GM19193 (cell line): ENCODE measurements around the gene PTPRZ1.

Experiments used
- POLR2A ChIP-seq: IDR thresholded peaks from 4 replicates; pipeline ENCODE4 v1.6.1; 2011; ENCODE audit not compliant: insufficient read depth, insufficient read length; ENCODE audit errors: extremely low read depth

Gene PTPRZ1

GRCh38 chr7:121957626-121958025 lies 84.7 kb downstream of the PTPRZ1 start:
- TF ChIP-seq POLR2A, result no peak

DNA sequence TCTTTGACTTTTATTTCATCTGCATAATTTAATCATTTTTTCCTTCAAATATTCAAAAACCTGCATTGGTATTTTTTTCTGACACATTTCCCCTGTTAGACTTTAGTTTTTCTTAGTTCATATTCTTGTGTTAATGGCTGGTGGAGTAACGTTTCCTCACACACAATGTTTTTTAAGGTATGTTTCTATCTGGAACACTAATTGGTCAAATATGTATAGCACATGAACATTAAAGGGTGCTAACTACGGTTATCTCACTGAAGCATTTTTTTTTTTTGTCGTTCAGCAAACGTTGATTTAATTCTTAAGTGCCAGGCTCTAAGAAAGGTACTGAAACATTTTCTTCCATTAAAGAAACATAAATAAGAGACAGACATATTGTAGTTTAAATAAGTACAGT lies 87.7 kb downstream of the PTPRZ1 start:
- TF ChIP-seq POLR2A, result no peak

GRCh38 chr7:121961089-121961867 lies 88.3 kb downstream of the PTPRZ1 start:
- TF ChIP-seq POLR2A, result no peak

DNA sequence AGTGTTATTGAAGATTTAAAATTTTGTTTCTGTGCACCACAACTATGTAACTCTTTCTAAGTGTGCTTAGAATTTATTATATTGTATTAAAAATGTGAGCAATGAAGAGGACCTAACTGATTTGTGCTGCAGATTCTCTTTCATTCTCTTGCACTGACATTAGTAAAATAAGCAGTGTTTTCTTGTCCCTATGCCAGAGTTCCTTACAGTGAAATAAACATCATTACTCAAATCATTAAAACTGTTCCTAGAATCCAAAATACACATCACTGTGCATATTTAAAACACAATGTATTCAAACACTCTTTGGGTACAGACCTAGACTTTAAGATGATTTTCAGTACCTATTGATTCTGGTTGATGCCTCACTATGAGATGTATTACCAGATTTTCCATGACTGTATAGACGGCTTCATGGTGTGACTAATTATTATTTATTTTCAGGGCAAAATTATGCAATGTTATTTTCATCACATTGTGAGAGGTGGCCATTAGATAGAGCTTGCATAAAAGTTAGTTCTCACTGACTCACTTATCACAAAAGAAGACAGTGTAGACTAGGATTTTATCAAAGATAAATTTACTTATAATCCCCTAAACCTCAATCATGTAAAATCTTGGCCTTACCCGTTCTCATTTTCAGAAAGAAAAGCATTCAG lies 93.4 kb downstream of the PTPRZ1 start:
- TF ChIP-seq POLR2A, result no peak

DNA sequence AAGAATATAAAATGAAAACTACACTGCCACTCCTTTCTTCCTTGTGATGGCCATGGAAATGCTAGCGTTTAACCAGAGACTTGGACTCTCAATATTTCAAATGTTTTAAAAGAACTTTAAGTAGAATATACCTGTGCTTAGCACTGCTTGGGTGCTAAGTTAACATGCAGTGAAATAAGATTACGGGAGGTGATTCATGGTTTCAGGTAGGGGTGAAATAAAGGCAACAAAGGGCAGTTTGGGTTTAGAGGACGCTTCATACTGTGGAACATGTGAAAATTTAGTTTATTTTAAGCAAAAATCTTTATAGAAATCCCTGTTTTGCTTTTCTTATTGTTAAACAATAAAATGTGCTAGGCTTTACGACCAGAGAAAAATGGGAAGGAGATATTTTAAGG lies 94.0 kb downstream of the PTPRZ1 start:
- TF ChIP-seq POLR2A, result no peak

GRCh38 chr7:121985476-121986030 lies 112.6 kb downstream of the PTPRZ1 start:
- TF ChIP-seq POLR2A, result no peak

DNA sequence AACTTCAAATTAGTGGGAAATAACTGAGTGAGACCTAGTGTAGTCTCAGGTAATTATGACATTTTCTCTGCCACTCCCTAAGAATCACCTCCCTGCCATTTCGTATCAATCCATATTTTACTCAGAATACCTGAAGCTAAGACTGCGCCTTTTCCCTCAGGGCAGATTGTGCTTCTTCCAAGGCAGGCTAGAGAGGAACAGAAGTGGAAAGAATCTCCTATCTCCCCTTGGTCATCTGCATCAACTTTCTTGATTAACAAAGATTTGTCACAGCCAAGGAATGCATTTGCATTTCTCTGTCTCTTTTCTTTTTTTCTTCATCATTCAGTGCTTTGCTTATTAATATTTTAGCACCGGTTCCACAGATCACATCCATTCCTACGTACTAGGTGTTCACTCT lies 119.1 kb downstream of the PTPRZ1 start:
- no peak for TF ChIP-seq POLR2A

DNA sequence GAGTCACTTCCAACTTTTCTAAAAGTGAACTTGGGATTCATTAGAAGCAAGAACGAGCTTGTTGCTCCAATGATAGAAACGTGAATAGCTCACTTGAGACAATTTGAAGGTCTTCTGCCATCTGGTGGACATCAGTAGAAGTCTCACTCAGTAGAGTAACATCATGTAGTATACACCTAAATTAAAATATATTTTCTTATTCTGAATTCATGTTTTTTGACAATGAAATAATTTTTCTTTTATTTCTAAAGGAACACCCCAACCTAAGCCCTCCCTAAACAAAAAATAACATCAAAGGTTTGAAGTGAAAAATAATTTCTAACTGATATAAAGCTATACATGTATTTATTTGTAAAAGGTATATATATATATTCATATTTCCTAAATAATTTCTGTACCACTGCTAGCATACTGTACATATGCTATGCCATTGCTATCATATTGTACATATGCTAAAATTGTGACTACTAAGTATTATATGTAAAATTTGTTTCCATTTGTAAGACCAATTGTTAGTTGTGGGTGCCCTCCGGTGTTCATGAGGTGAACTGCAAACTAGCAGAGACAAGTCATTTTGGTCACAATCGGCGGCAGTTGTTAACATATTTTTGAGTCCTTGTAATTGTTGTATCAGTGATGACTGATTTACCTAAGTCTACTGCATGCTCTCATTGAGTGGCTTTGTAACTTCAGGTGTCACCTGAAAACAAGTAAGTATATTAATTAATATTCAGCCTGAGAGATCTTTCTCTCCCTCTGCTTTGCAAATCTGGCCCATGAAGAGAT lies 121.9 kb downstream of the PTPRZ1 start:
- no peak for TF ChIP-seq POLR2A

- TF ChIP-seq POLR2A, result no peak
These were observed 133.7 kb downstream of the PTPRZ1 start for GRCh38 chr7:122006687-122007086.

GRCh38 chr7:122010116-122010515 lies 137.2 kb downstream of the PTPRZ1 start:
- TF ChIP-seq POLR2A, result no peak

GRCh38 chr7:122013065-122013464 lies 140.1 kb downstream of the PTPRZ1 start:
- TF ChIP-seq POLR2A, result no peak

DNA sequence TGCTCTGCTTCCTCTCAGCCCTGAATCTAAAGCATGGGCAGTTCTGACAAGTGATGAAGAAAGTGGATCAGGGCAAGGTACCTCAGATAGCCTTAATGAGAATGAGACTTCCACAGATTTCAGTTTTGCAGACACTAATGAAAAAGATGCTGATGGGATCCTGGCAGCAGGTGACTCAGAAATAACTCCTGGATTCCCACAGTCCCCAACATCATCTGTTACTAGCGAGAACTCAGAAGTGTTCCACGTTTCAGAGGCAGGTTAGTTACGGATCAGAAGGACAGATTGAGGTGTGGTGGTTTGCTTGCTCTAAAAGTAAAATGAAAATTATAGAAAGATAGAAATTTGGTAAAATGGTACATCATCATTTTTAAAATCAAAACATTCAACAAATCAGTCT lies 140.7 kb downstream of the PTPRZ1 start:
- no peak for TF ChIP-seq POLR2A

GRCh38 chr7:122014697-122015096 lies 141.7 kb downstream of the PTPRZ1 start:
- no peak for TF ChIP-seq POLR2A

DNA sequence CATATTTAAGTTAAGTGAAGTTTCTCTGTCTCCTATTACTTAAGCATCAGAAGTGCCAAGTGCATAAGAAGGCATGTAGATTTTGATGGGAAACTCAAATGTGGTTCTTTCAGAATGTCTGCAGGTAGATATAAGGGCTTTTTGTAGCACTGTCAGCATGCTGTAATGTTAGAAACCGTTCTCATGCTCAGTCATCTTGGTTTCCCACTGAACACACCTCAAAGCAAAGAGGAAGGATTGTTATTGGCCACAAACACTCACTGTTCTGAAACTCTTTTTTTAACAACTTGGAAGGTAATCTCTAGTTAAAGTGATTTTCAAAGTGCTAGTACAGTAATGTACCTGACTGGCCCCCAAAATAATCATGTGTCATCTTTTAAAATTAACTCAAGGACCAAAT lies 145.1 kb downstream of the PTPRZ1 start:
- no peak for TF ChIP-seq POLR2A

- no peak for TF ChIP-seq POLR2A
These were observed 154.1 kb downstream of the PTPRZ1 start for GRCh38 chr7:122027058-122027457.
